ENCODE results near the gene ROCK1.
"Not testable (repeated sequence)": the region's sequence is repeated elsewhere in the genome, so short reads cannot be mapped to it uniquely, and the experiment has no call there.

The ROCK1 gene

DNA sequence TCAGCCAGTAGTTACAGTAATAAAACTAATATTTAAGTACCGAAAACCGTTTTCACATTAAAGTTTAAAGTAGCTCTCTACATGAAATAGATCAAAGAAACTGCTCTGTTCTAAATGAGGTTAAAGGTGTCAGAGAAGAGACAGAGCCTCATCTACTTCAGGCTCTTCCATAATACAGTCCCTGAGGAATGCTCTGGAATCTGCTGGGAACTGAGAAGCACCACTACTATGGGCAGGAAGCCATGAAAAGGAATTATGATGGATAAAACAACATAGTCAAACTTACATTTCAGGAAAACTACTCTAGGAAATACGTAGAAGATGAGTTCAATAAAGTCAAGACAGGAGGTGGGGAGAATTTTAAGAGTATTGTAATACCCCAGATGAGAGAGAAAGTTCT, 60.0 kb downstream of the ROCK1 start:
- no peak for DNase-seq

- no peak for DNase-seq
These were observed 62.3 kb downstream of the ROCK1 start for GRCh38 chr18:21049306-21049705.

DNA sequence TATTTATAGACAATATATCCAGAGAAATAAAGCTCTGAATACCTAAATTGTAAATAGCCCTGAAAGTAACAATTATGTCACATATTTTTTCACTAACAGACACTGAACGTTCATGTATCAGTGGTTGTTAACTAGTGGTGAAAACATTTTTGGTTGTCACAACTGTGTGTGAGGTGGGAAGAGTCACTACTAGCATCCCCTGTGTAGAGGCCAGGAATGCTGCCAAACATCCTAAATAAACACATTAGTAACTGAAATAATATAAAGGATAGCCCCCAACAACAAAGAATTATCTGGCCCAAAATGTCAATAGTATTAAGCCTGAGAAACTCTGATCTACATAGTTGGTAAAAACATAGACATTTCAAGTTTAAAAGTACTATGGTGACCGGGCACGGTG, 64.5 kb downstream of the ROCK1 start:
- no peak for DNase-seq

DNA sequence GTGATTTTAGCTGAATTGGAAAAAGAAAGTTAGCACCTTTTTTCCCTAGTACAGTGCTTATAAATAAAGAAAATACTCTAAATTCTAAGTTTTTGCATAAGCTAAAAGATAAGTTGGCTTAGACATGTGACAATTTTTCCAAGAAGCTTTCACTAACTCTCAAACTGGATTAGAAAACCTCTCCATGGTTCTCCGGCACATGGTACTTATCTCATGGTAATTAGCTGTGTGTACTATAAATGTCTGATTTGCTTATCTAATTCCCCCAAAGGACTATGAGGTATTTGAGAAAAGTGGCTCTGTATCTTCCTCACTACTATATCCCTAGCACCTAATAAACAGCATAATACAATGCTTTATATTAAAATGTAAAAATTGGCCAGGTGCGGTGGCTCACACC, 71.1 kb downstream of the ROCK1 start:
- DNase-seq: no peak

DNA sequence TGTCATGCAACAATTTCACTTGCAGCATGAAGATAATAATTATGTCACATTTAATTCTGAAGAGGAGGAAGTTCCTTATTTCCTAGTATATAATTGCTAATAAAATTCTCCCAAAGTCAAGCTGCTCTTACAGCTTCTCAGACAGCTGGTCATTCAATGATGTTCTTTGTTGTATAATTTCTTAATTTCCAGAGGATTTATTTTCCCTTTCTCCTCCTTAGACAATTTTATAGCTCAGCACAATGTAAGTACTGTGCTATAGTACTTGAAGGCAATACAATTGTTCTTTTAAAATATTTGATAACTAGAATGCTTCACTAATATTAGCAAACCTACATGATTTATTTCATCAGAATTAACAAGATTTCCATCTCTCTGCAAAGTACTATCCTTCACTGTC, 73.4 kb downstream of the ROCK1 start:
- no peak for DNase-seq

DNA sequence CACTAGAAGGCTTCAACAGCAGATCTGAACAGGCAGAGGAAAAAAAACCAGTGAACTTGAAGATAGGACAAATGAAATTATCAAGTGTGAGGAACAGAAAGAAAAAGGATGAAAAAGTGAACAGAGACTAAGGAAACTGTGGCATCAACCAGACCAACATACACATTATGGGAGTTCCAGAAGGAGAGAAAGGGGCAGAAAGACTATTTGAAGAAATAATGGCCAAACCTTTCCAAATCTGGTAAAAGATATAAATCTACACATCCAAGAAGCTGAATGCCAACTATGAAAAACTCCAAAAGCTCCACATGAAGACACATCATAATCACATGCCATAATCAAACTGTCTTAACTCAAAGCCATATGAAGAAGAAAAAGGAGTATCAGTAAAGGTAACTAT, 79.8 kb downstream of the ROCK1 start:
- no peak for DNase-seq

GRCh38 chr18:21018257-21018656, 93.4 kb downstream of the ROCK1 start:
- not testable (repeated sequence) for DNase-seq

GRCh38 chr18:21012308-21012707, 99.3 kb downstream of the ROCK1 start:
- DNase-seq: no peak

DNA sequence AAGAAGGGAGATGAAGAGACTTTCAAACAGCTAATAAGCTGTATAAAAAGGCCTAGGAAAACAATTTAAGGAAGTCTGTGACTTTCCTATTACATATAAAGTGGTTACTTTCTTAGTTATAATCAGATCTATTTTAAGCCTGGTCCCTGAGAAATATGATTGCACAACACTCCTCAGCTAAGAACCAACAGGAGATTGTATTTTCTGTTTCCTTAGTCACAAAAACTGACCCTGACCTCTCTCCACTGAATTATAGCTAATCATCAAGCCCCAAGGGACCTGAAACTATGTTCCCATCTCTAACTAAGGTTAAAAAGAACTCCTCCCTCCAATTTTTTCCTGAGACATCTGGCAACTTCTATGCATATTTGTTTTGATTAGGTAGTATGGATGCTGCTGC, 106.9 kb downstream of the ROCK1 start:
- no peak for DNase-seq

DNA sequence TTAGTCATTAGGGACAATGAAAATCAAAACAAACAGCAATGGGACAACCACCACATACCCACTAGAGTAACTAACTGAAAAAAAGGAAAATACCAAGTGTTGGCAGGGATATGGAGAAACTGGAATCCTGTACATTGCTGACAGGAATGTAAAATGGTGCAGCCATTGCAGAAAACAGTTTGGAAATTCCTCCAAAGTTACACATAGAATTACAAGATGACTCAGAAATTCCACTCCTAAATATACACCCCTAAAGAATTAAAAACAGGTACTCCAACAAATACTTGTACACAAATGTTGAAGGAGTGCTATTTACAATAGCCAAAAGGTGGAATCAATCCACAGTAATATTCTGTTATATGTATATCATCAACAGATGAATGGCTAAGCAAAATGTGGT, 110.9 kb downstream of the ROCK1 start:
- DNase-seq: no peak

DNA sequence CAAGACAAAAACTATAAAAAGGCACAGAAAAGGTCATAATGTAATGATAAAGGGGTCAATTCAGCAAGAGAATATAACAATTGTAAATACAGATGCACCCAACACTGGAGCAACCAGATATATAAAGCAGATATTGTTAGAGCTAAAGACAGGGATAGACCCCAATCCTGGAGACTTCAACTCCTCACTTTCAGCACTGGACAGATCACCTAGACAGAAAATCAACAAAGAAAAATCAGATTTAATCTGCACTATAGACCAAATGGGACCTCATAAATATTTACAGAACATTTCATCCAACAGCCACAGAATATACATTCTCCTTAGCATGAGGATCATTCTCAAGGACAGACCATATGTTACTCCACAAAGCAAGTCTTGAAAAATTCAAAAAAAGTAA, 114.2 kb downstream of the ROCK1 start:
- no peak for DNase-seq

- DNase-seq: no peak
These were observed 115.2 kb downstream of the ROCK1 start for GRCh38 chr18:20996418-20996817.

GRCh38 chr18:20988726-20989125, 122.9 kb downstream of the ROCK1 start:
- DNase-seq: no peak

DNA sequence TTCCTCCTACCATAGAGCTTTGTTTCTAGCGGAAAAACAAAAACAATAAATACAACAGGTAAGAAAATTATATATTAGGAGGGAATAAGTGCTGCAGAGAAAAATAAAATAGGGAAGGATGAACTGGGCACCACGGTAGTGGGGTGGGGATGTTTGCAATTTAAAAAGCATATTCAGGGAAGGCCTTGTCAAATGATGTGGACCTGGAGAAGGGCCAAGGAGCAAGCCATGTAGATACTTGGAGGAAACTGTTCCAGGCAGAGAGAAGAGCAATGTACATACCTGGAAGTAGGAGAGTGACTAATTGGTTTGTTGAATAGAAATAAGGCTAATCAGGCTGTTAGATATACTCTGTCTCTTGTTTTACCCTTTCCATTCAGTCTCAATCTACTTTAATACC, 136.5 kb downstream of the ROCK1 start:
- DNase-seq: no peak

GRCh38 chr18:20971886-20972267, 139.7 kb downstream of the ROCK1 start:
- DNase-seq: no peak

GRCh38 chr18:20966795-20967194, 144.8 kb downstream of the ROCK1 start:
- no peak for DNase-seq

DNA sequence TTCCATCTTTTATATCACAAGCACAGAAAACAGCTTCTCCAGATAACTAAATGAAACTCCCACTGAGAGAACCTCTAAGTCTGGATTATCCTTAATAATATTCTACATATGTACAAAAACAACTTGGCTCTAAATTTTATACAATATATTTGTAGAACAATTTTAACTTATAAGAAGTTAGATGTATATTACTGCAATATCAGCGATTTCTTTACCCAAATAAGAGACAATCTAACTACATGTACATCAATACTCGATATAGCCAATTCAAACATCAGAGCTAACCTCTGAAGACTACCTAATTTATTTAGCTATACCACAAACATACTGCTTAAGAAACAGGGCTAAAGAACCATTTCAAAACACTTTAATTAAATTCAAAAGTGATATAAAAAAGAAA, 148.6 kb downstream of the ROCK1 start:
- DNase-seq: no peak

- DNase-seq: no peak
These were observed 150.9 kb downstream of the ROCK1 start for GRCh38 chr18:20960735-20961134.

GRCh38 chr18:20950827-20951226, 160.8 kb downstream of the ROCK1 start:
- DNase-seq: not testable (repeated sequence)

All from activated CD8-positive, alpha-beta memory T cell treated with anti-CD3 and anti-CD28 coated beads for 24 hours (primary cell).